Measurements from ENCODE around the gene CNTNAP2. TPM values are rescaled to one million over a fixed set of nuclear protein-coding genes. Genes with fewer than 3 reads are reported as not detected.

CNTNAP2 gene
- total and polyA plus RNA-seq, 7 experiments from 2014 or later: 0.02 to 0.48 (median 0.24) TPM; not detected in 2

- Histone ChIP-seq H3K4me3 (ENCODE audit: low read length) (no peak overlapping the region), H3K4me1 (ENCODE audit: control insufficient read depth in 2 of 2, insufficient read depth in 2 of 2, low read length in 2 of 2) (no peaks in the 10 kb centered on the region), H3K9me3 (ENCODE audit: control insufficient read depth in 2 of 3, low read length in 3 of 3) (no peaks in the 10 kb centered on the region), H3K27ac (ENCODE audit: low read depth, low read length) (no peak overlapping the region), H3K36me3 (ENCODE audit: control insufficient read depth in 2 of 3, insufficient read depth in 3 of 3, low read length in 3 of 3) (no peaks in the 10 kb centered on the region), H3K27me3 (ENCODE audit: control insufficient read depth in 2 of 2, insufficient read depth in 2 of 2, low read length in 2 of 2) (no peaks in the 10 kb centered on the region)
- no peak for DNase-seq
- POLR2A ChIA-PET: no interaction called here
- intact Hi-C loops (cut with micrococcal nuclease): no loop called here
- H3K36me3 Mint-ChIP-seq: no peaks in the 10 kb centered on the region
- no peaks in the 10 kb centered on the region for H3K27me3 Mint-ChIP-seq
- peaks cover 0 to 14% (median 2%) of the 10 kb centered on the region in 11 donors for H3K9me3 Mint-ChIP-seq
- CTCF ChIA-PET: no interaction called here
- H3K4me3 Mint-ChIP-seq: no peak overlapping the region
- H3K4me1 Mint-ChIP-seq: no peaks in the 10 kb centered on the region
- H3K27ac Mint-ChIP-seq: no peak overlapping the region
- ATAC-seq: no peak
Observed at GRCh38 chr7:147824671-147825070, 1708.1 kb downstream of the CNTNAP2 start.

GRCh38 chr7:147829016-147829415 is 1712.4 kb downstream of the CNTNAP2 start:
- Histone ChIP-seq H3K27ac (ENCODE audit: low read depth, low read length) (no peak overlapping the region), H3K9me3 (ENCODE audit: control insufficient read depth in 2 of 3, low read length in 3 of 3) (no peaks in the 10 kb centered on the region), H3K4me3 (ENCODE audit: low read length) (no peak overlapping the region), H3K4me1 (ENCODE audit: control insufficient read depth in 2 of 2, insufficient read depth in 2 of 2, low read length in 2 of 2) (no peaks in the 10 kb centered on the region), H3K36me3 (ENCODE audit: control insufficient read depth in 2 of 3, insufficient read depth in 3 of 3, low read length in 3 of 3) (no peaks in the 10 kb centered on the region), H3K27me3 (ENCODE audit: control insufficient read depth in 2 of 2, insufficient read depth in 2 of 2, low read length in 2 of 2) (no peaks in the 10 kb centered on the region)
- Mint-ChIP-seq H3K4me1 (no peaks in the 10 kb centered on the region), H3K9me3 (peaks cover 0 to 11% (median 2%) of the 10 kb centered on the region in 11 donors), H3K27me3 (no peaks in the 10 kb centered on the region), H3K4me3 (no peak overlapping the region), H3K27ac (no peak overlapping the region), H3K36me3 (no peaks in the 10 kb centered on the region)
- DNase-seq (no peak), ATAC-seq (no peak)
- POLR2A ChIA-PET: no interaction called here
- CTCF ChIA-PET: no interaction called here
- intact Hi-C loops (cut with micrococcal nuclease): no loop called here

- Mint-ChIP-seq H3K4me1 (no peaks in the 10 kb centered on the region), H3K27me3 (no peaks in the 10 kb centered on the region), H3K9me3 (peaks cover 2 to 29% (median 9%) of the 10 kb centered on the region in 11 donors), H3K27ac (no peak overlapping the region), H3K36me3 (peaks cover 0 to 4% (median 0%) of the 10 kb centered on the region in 5 donors), H3K4me3 (no peak overlapping the region)
- H3K36me3 ChIP-seq (ENCODE audit: control insufficient read depth in 2 of 3, insufficient read depth in 3 of 3, low read length in 3 of 3): no peaks in the 10 kb centered on the region
- intact Hi-C loops (cut with micrococcal nuclease): no loop called here
- no peak overlapping the region for H3K27ac ChIP-seq (ENCODE audit: low read depth, low read length)
- DNase-seq (no peak), ATAC-seq (no peak)
- ChIA-PET CTCF (no interaction called here), POLR2A (no interaction called here)
- H3K9me3 ChIP-seq (ENCODE audit: control insufficient read depth in 2 of 3, low read length in 3 of 3): no peaks in the 10 kb centered on the region
- H3K4me3 ChIP-seq (ENCODE audit: low read length): no peak overlapping the region
- H3K27me3 ChIP-seq (ENCODE audit: control insufficient read depth in 2 of 2, insufficient read depth in 2 of 2, low read length in 2 of 2): no peaks in the 10 kb centered on the region
- no peaks in the 10 kb centered on the region for H3K4me1 ChIP-seq (ENCODE audit: control insufficient read depth in 2 of 2, insufficient read depth in 2 of 2, low read length in 2 of 2)
Observed at GRCh38 chr7:147833557-147833956, 1717.0 kb downstream of the CNTNAP2 start.

- Histone ChIP-seq H3K9me3 (ENCODE audit: control insufficient read depth in 2 of 3, low read length in 3 of 3) (no peaks in the 10 kb centered on the region), H3K4me1 (ENCODE audit: control insufficient read depth in 2 of 2, insufficient read depth in 2 of 2, low read length in 2 of 2) (no peaks in the 10 kb centered on the region), H3K27ac (ENCODE audit: low read depth, low read length) (no peak overlapping the region), H3K4me3 (ENCODE audit: low read length) (no peak overlapping the region), H3K27me3 (ENCODE audit: control insufficient read depth in 2 of 2, insufficient read depth in 2 of 2, low read length in 2 of 2) (no peaks in the 10 kb centered on the region), H3K36me3 (ENCODE audit: control insufficient read depth in 2 of 3, insufficient read depth in 3 of 3, low read length in 3 of 3) (no peaks in the 10 kb centered on the region)
- no peak overlapping the region for H3K27ac Mint-ChIP-seq
- DNase-seq: no peak
- H3K4me3 Mint-ChIP-seq: no peak overlapping the region
- intact Hi-C loops (cut with micrococcal nuclease): no loop called here
- ChIA-PET POLR2A (no interaction called here), CTCF (no interaction called here)
- H3K27me3 Mint-ChIP-seq: no peaks in the 10 kb centered on the region
- peaks cover 2 to 31% (median 10%) of the 10 kb centered on the region in 11 donors for H3K9me3 Mint-ChIP-seq
- H3K36me3 Mint-ChIP-seq: peaks cover 0 to 4% (median 0%) of the 10 kb centered on the region in 5 donors
- no peak for ATAC-seq
- no peaks in the 10 kb centered on the region for H3K4me1 Mint-ChIP-seq
Observed at GRCh38 chr7:147833970-147834369, 1717.4 kb downstream of the CNTNAP2 start.

- H3K9me3 ChIP-seq (ENCODE audit: control insufficient read depth in 2 of 3, low read length in 3 of 3): no peaks in the 10 kb centered on the region
- Mint-ChIP-seq H3K36me3 (no peaks in the 10 kb centered on the region), H3K4me3 (no peak overlapping the region), H3K27me3 (no peaks in the 10 kb centered on the region), H3K9me3 (peaks cover 0 to 19% (median 4%) of the 10 kb centered on the region in 11 donors), H3K27ac (no peak overlapping the region), H3K4me1 (no peaks in the 10 kb centered on the region)
- H3K4me1 ChIP-seq (ENCODE audit: control insufficient read depth in 2 of 2, insufficient read depth in 2 of 2, low read length in 2 of 2): no peaks in the 10 kb centered on the region
- ATAC-seq (no peak), DNase-seq (no peak)
- H3K4me3 ChIP-seq (ENCODE audit: low read length): no peak overlapping the region
- ChIA-PET POLR2A (no interaction called here), CTCF (no interaction called here)
- H3K27ac ChIP-seq (ENCODE audit: low read depth, low read length): no peak overlapping the region
- no peaks in the 10 kb centered on the region for H3K27me3 ChIP-seq (ENCODE audit: control insufficient read depth in 2 of 2, insufficient read depth in 2 of 2, low read length in 2 of 2)
- H3K36me3 ChIP-seq (ENCODE audit: control insufficient read depth in 2 of 3, insufficient read depth in 3 of 3, low read length in 3 of 3): no peaks in the 10 kb centered on the region
- intact Hi-C loops (cut with micrococcal nuclease): no loop called here
Observed at GRCh38 chr7:147852833-147853232, 1736.2 kb downstream of the CNTNAP2 start.

GRCh38 chr7:147857152-147858140 is 1740.8 kb downstream of the CNTNAP2 start:
- ChIA-PET CTCF (no interaction called here), POLR2A (no interaction called here)
- H3K27me3 ChIP-seq (ENCODE audit: control insufficient read depth in 2 of 2, insufficient read depth in 2 of 2, low read length in 2 of 2): no peaks in the 10 kb centered on the region
- intact Hi-C loops (cut with micrococcal nuclease): no loop called here
- ATAC-seq: no peak
- H3K27ac ChIP-seq (ENCODE audit: low read depth, low read length): no peak overlapping the region
- no peak overlapping the region for H3K4me3 ChIP-seq (ENCODE audit: low read length)
- Mint-ChIP-seq H3K36me3 (no peaks in the 10 kb centered on the region), H3K4me1 (no peaks in the 10 kb centered on the region), H3K27me3 (no peaks in the 10 kb centered on the region), H3K9me3 (peaks cover 0 to 22% (median 2%) of the 10 kb centered on the region in 11 donors), H3K27ac (no peak overlapping the region), H3K4me3 (no peak overlapping the region)
- no peak for DNase-seq
- H3K9me3 ChIP-seq (ENCODE audit: control insufficient read depth in 2 of 3, low read length in 3 of 3): no peaks in the 10 kb centered on the region
- no peaks in the 10 kb centered on the region for H3K4me1 ChIP-seq (ENCODE audit: control insufficient read depth in 2 of 2, insufficient read depth in 2 of 2, low read length in 2 of 2)
- no peaks in the 10 kb centered on the region for H3K36me3 ChIP-seq (ENCODE audit: control insufficient read depth in 2 of 3, insufficient read depth in 3 of 3, low read length in 3 of 3)

- H3K4me1 Mint-ChIP-seq: no peaks in the 10 kb centered on the region
- no peaks in the 10 kb centered on the region for H3K36me3 ChIP-seq (ENCODE audit: control insufficient read depth in 2 of 3, insufficient read depth in 3 of 3, low read length in 3 of 3)
- CTCF ChIA-PET: interaction anchor here (0.6 kb wide), 1 partner anchor 58 kb away, joined by 3 read pairs; no protein-coding TSS in a partner anchor
- no peaks in the 10 kb centered on the region for H3K9me3 ChIP-seq (ENCODE audit: control insufficient read depth in 2 of 3, low read length in 3 of 3)
- DNase-seq (no peak), ATAC-seq (no peak)
- no peak overlapping the region for H3K4me3 Mint-ChIP-seq
- intact Hi-C loops (cut with micrococcal nuclease): no loop called here
- POLR2A ChIA-PET: no interaction called here
- H3K27ac ChIP-seq (ENCODE audit: low read depth, low read length): no peak overlapping the region
- no peaks in the 10 kb centered on the region for H3K27me3 Mint-ChIP-seq
- H3K4me3 ChIP-seq (ENCODE audit: low read length): no peak overlapping the region
- H3K4me1 ChIP-seq (ENCODE audit: control insufficient read depth in 2 of 2, insufficient read depth in 2 of 2, low read length in 2 of 2): no peaks in the 10 kb centered on the region
- H3K27me3 ChIP-seq (ENCODE audit: control insufficient read depth in 2 of 2, insufficient read depth in 2 of 2, low read length in 2 of 2): no peaks in the 10 kb centered on the region
- H3K27ac Mint-ChIP-seq: no peak overlapping the region
- H3K36me3 Mint-ChIP-seq: no peaks in the 10 kb centered on the region
- peaks cover 0 to 22% (median 4%) of the 10 kb centered on the region in 11 donors for H3K9me3 Mint-ChIP-seq
Observed at GRCh38 chr7:147858421-147858820, 1741.8 kb downstream of the CNTNAP2 start.
